Measurements from ENCODE around the gene TNF. TPM values are rescaled to one million over a fixed set of nuclear protein-coding genes. Genes with fewer than 3 reads are reported as not detected.

TNF gene
- total RNA-seq (2022; extraction: Qiagen RNA extraction) = 0.06 to 0.36 TPM (median 0.09 TPM) in 4 of 5 replicates, not detected in the other

DNA sequence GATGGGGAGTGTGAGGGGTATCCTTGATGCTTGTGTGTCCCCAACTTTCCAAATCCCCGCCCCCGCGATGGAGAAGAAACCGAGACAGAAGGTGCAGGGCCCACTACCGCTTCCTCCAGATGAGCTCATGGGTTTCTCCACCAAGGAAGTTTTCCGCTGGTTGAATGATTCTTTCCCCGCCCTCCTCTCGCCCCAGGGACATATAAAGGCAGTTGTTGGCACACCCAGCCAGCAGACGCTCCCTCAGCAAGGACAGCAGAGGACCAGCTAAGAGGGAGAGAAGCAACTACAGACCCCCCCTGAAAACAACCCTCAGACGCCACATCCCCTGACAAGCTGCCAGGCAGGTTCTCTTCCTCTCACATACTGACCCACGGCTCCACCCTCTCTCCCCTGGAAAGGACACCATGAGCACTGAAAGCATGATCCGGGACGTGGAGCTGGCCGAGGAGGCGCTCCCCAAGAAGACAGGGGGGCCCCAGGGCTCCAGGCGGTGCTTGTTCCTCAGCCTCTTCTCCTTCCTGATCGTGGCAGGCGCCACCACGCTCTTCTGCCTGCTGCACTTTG, at the start of gene TNF:
Gene TNF (plus strand): TSS at position 231 of the 567 bp plus-strand sequence. CDS start 177 bp downstream, at position 408.

DNA sequence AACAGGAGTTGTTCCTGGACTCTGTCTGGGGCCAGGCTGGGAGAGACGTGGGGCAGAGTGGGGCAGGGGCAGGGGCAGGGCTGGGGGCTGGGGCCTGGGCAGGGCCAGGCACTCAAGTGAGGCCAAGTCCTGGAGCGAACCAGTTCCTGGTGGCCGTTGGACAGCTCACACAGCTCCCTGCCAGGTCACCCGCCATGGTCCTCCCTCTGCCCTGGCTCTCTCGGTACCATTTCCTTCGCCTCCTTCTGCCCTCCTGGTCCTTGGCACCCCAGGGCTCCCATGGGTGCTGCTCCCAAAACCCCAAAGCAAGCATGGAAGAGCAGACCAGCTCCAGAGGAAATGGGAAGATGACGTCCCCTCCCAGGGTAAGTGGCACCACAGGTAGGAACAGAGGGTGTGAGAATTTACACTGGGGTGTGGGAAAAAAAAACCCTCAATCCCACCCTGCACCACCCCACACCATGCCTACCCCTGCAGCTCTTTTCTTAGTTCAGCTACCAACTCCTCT, 46.5 kb upstream of the TNF start, which contains the start of gene MCCD1:
Gene MCCD1 (plus strand): TSS at position 142 of the 508 bp plus-strand sequence. CDS start 53 bp downstream, at position 195.

GRCh38 chr6:31541658-31542521, 33.5 kb upstream of the TNF start, which contains the start of gene DDX39B:
DDX39B (minus strand) TSS chr6:31542003; CDS start chr6:31540532, 1,471 bp downstream.

DNA sequence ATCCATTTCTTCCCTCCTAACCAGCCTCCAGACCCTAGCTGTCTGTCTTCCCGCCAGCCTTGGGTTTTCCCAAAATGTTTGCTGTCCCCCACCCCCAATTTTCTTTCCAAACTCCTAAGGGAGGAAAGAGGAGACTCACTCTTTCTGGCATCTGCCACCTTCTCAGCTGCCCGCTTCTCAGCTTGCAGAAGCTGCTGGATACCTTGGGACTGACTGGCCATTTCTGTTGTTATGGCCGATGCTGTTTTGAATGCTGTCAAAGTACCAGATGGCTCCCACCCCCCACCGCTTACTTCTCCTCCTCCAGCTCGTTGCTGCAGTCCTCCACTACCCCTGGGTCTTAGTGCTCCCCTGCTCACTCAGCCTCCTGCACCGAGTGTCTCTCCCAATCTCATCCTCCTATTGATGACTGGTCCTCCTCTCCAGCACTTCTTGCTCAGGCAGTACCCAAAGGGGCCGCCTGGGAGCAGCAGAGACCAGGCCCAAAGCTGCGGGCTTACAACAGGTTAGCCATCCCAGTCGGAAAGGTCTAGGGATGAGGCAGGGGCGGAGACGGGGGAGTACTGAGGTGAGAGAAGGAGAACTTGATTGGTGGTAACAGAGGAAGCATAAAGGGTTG, 28.9 kb upstream of the TNF start, which contains the start of gene ATP6V1G2:
Gene ATP6V1G2 (minus strand): TSS at position 270 of the 619 bp plus-strand sequence. CDS start 49 bp downstream, at position 221.

DNA sequence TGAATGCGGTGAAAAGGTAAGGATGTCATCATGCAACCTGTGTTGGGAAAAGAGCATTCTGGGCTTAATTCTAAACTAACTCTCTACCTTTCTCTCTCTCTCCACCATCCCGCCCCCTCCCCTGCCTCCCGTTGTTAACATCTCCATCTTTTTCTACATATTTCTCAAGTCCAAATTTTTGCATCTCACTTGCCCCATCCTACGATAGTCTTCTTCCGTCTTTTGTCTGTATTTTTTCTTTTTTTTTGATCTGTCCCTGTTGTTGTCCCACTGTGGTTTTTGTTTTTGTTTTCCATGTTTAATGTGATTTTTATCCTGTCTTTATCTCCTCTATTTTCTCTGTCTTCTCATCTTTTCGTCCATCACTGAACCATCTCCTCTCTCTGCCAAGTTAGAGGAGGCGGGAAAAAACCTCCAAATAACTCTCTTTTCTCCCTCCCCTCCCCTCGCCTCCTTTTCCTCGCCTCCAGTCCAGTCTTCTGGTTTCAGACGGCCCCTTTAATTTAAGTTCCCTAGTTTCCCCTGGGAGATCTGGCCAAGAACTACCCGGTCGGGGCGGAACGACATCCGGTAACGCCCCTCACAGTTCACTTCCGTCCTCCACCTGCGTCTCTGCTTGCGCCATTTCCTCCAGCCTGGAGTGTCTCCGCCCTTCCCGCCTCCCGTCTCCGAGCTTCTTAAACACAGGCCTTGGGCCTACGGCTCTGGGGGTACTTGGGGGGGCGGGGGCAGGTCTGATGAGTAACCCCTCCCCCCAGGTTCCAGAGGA, 28.2 kb upstream of the TNF start, which contains the start of gene NFKBIL1:
Gene NFKBIL1 (plus strand): TSS at position 651 of the 769 bp plus-strand sequence. CDS start 87 bp downstream, at position 738.

DNA sequence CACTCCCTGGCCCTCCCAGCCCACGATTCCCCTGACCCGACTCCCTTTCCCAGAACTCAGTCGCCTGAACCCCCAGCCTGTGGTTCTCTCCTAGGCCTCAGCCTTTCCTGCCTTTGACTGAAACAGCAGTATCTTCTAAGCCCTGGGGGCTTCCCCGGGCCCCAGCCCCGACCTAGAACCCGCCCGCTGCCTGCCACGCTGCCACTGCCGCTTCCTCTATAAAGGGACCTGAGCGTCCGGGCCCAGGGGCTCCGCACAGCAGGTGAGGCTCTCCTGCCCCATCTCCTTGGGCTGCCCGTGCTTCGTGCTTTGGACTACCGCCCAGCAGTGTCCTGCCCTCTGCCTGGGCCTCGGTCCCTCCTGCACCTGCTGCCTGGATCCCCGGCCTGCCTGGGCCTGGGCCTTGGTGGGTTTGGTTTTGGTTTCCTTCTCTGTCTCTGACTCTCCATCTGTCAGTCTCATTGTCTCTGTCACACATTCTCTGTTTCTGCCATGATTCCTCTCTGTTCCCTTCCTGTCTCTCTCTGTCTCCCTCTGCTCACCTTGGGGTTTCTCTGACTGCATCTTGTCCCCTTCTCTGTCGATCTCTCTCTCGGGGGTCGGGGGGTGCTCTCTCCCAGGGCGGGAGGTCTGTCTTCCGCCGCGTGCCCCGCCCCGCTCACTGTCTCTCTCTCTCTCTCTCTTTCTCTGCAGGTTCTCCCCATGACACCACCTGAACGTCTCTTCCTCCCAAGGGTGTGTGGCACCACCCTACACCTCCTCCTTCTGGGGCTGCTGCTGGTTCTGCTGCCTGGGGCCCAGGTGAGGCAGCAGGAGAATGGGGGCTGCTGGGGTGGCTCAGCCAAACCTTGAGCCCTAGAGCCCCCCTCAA, 3.1 kb upstream of the TNF start, which contains the start of gene LTA:
Gene LTA (plus strand): TSS at position 249 of the 871 bp plus-strand sequence. CDS start 454 bp downstream, at position 703.

GRCh38 chr6:31582230-31582643, 6.9 kb downstream of the TNF start, which contains the start of gene LTB:
LTB (minus strand) TSS chr6:31582424; CDS start chr6:31582417, 7 bp downstream.

DNA sequence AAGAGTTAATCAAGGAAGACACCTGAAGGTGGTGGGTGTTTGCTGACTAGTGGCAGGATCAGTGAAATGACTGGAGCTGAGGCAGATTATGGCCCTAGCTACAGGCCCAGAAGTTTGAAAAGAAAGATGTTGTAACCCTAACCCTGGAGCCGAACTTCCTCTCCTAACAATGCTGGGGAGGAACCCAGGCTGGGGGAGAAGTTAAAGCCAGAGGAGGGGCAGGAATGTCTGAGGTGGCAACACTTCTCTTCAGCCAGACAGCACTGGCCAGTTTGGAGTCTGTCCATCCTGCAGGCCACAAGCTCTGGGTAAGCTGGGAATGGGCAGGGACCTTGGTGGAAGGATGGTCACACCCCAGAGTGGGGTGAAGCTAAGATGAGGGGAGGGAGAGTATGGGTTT, 10.6 kb downstream of the TNF start, which contains the start of gene LST1:
Gene LST1 (plus strand): TSS at position 270 of the 400 bp plus-strand sequence. CDS start 1,023 bp downstream, outside the sequence.

GRCh38 chr6:31614684-31615578, 39.6 kb downstream of the TNF start, which contains the start of gene AIF1:
AIF1 (plus strand) TSS chr6:31615234; CDS start chr6:31615330, 96 bp downstream.

DNA sequence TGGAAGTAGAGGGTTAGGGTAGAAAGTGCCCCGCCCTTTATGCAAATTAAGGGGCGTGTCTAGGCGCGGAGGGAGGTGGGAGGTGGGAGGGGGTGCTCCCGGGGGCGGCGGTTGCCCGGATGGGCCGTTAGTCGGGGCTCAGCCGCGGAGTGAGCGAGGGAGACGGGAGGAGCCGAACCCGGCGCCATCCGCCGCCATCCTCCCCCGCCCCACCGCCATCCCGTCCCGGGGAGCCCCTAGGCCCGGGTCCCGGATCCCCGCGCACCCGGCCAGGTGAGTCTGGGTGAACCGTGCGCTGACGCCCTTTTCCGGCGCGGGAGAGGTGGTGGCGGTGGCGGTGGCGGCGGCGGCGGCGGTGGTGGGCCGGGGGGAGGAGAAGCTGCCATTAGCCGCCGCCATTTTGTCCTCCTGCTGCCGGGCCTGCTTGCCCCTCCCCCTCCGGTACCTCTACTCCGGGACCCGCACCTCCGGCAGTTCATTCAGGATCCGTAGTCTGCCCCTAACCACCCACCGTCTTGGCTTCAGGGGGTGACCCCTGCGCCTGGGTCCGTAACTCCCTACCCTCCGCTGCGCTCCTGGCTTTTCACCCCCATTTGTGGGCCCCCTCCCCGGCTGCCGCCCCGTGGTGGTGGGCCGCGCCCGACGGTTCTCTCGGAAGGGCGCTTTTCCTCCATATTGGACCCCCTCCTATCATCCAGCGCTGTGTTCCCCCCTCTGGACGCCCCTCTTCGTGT, 45.4 kb downstream of the TNF start, which contains the start of gene PRRC2A:
Gene PRRC2A (plus strand): TSS at position 130 of the 734 bp plus-strand sequence. CDS start 2,075 bp downstream, outside the sequence.

Other genes with a start within 250 kb of the TNF start
- gene HLA-B, start 218.4 kb upstream of the TNF start, total RNA-seq (2022; extraction: Qiagen RNA extraction) = 17.7 to 37.5 TPM (median 29.0 TPM) in 5 replicates
- 26.1 to 29.0 TPM (median 27.9 TPM) in 5 replicates for gene MICA, start 172.0 kb upstream of the TNF start, total RNA-seq (2022; extraction: Qiagen RNA extraction)
- 7.0 to 9.3 TPM (median 7.4 TPM) in 5 replicates for gene MICB, start 77.4 kb upstream of the TNF start, total RNA-seq (2022; extraction: Qiagen RNA extraction)
- not detected in 5 replicates for gene MCCD1, start 46.6 kb upstream of the TNF start, total RNA-seq (2022; extraction: Qiagen RNA extraction)
- gene DDX39B, start 33.6 kb upstream of the TNF start, total RNA-seq (2022; extraction: Qiagen RNA extraction) = 321 to 413 TPM (median 373 TPM) in 5 replicates
- 0.54 to 1.1 TPM (median 0.67 TPM) in 5 replicates for gene ATP6V1G2, start 29.0 kb upstream of the TNF start, total RNA-seq (2022; extraction: Qiagen RNA extraction)
- gene NFKBIL1, start 28.0 kb upstream of the TNF start, total RNA-seq (2022; extraction: Qiagen RNA extraction) = 9.2 to 12.4 TPM (median 11.8 TPM) in 5 replicates
- gene LTA, start 3.3 kb upstream of the TNF start, total RNA-seq (2022; extraction: Qiagen RNA extraction) = 0.11 to 0.23 TPM in 2 of 5 replicates, not detected in the others
- 0.22 to 0.38 TPM (median 0.33 TPM) in 5 replicates for gene LTB, start 6.9 kb downstream of the TNF start, total RNA-seq (2022; extraction: Qiagen RNA extraction)
- 0.46 to 0.73 TPM in 2 of 5 replicates, not detected in the others for gene LST1, start 10.7 kb downstream of the TNF start, total RNA-seq (2022; extraction: Qiagen RNA extraction)
- not detected in 5 replicates for gene NCR3, start 17.4 kb downstream of the TNF start, total RNA-seq (2022; extraction: Qiagen RNA extraction)
- gene AIF1, start 39.7 kb downstream of the TNF start, total RNA-seq (2022; extraction: Qiagen RNA extraction) = not detected in 5 replicates
- 69.6 to 93.6 TPM (median 87.5 TPM) in 5 replicates for gene PRRC2A, start 45.1 kb downstream of the TNF start, total RNA-seq (2022; extraction: Qiagen RNA extraction)
- 114 to 156 TPM (median 146 TPM) in 5 replicates for gene BAG6, start 77.1 kb downstream of the TNF start, total RNA-seq (2022; extraction: Qiagen RNA extraction)
- 2.9 to 4.1 TPM (median 3.0 TPM) in 5 replicates for gene APOM, start 80.3 kb downstream of the TNF start, total RNA-seq (2022; extraction: Qiagen RNA extraction)
- gene C6orf47, start 85.2 kb downstream of the TNF start, total RNA-seq (2022; extraction: Qiagen RNA extraction) = 10.3 to 13.2 TPM (median 12.6 TPM) in 5 replicates
- 10.8 to 12.2 TPM (median 11.7 TPM) in 5 replicates for gene GPANK1, start 89.4 kb downstream of the TNF start, total RNA-seq (2022; extraction: Qiagen RNA extraction)
- gene CSNK2B, start 90.5 kb downstream of the TNF start, total RNA-seq (2022; extraction: Qiagen RNA extraction) = 165 to 184 TPM (median 170 TPM) in 5 replicates
- 3.8 to 5.0 TPM (median 4.3 TPM) in 5 replicates for gene LY6G5B, start 94.4 kb downstream of the TNF start, total RNA-seq (2022; extraction: Qiagen RNA extraction)
- 1.1 to 2.0 TPM (median 1.6 TPM) in 5 replicates for gene LY6G5C, start 105.5 kb downstream of the TNF start, total RNA-seq (2022; extraction: Qiagen RNA extraction)
- gene ABHD16A, start 127.8 kb downstream of the TNF start, total RNA-seq (2022; extraction: Qiagen RNA extraction) = 16.5 to 20.4 TPM (median 19.3 TPM) in 5 replicates
- not detected in 5 replicates for gene LY6G6F, start 131.3 kb downstream of the TNF start, total RNA-seq (2022; extraction: Qiagen RNA extraction)
- not detected in 5 replicates for gene LY6G6D, start 139.8 kb downstream of the TNF start, total RNA-seq (2022; extraction: Qiagen RNA extraction)
- 0.09 to 0.12 TPM (median 0.10 TPM) in 3 of 5 replicates, not detected in the others for gene LY6G6C, start 146.2 kb downstream of the TNF start, total RNA-seq (2022; extraction: Qiagen RNA extraction)
- gene MPIG6B, start 147.8 kb downstream of the TNF start, total RNA-seq (2022; extraction: Qiagen RNA extraction) = not detected in 5 replicates
- gene DDAH2, start 153.7 kb downstream of the TNF start, total RNA-seq (2022; extraction: Qiagen RNA extraction) = 28.8 to 35.0 TPM (median 32.1 TPM) in 5 replicates
- gene CLIC1, start 161.0 kb downstream of the TNF start, total RNA-seq (2022; extraction: Qiagen RNA extraction) = 497 to 519 TPM (median 513 TPM) in 5 replicates
- 11.5 to 15.5 TPM (median 14.0 TPM) in 5 replicates for gene MSH5, start 164.4 kb downstream of the TNF start, total RNA-seq (2022; extraction: Qiagen RNA extraction)
- 2.7 to 4.9 TPM (median 4.1 TPM) in 5 replicates for gene SAPCD1, start 187.1 kb downstream of the TNF start, total RNA-seq (2022; extraction: Qiagen RNA extraction)
- gene VWA7, start 201.8 kb downstream of the TNF start, total RNA-seq (2022; extraction: Qiagen RNA extraction) = 1.5 to 2.0 TPM (median 1.8 TPM) in 5 replicates
- 47.0 to 60.8 TPM (median 59.2 TPM) in 5 replicates for gene VARS1, start 220.2 kb downstream of the TNF start, total RNA-seq (2022; extraction: Qiagen RNA extraction)
- gene LSM2, start 231.4 kb downstream of the TNF start, total RNA-seq (2022; extraction: Qiagen RNA extraction) = 48.5 to 67.7 TPM (median 60.4 TPM) in 5 replicates
- 1.5 to 2.2 TPM (median 1.8 TPM) in 5 replicates for gene HSPA1L, start 239.7 kb downstream of the TNF start, total RNA-seq (2022; extraction: Qiagen RNA extraction)
- gene HSPA1A, start 240.0 kb downstream of the TNF start, total RNA-seq (2022; extraction: Qiagen RNA extraction) = 250 to 374 TPM (median 304 TPM) in 5 replicates